Epidermal melanocyte (primary cell): ENCODE measurements around the gene RNASEH1.

Experiments used
- DNase-seq: peaks from one replicate; pipeline ENCODE4 v3.0.0; 2011; ENCODE audit warnings: low spot score; ENCODE audit not compliant: insufficient read length

RNASEH1 gene

DNA sequence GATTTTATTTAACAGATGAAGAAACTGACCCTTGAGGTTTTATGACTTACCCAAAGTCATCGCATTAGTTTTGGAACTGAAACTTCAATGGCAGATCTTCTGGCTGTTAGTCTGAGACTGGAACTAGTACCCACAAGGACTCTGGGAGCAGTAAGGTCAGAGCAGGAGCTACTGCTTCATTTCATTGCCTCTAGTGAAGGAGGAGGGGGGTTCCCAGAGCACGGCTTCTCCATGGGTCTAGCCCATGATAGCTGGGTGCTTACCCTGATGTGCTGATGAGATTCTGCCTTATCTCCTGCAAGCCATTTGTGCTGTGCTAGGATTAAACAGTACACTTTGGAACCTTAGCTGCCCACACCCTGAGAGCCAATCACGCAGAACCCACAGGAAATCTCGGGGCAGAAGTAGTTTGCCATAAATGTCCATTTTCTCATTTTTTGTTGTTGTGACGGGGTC, 5.4 kb upstream of the RNASEH1 start:
- DNase-seq = no peak

DNA sequence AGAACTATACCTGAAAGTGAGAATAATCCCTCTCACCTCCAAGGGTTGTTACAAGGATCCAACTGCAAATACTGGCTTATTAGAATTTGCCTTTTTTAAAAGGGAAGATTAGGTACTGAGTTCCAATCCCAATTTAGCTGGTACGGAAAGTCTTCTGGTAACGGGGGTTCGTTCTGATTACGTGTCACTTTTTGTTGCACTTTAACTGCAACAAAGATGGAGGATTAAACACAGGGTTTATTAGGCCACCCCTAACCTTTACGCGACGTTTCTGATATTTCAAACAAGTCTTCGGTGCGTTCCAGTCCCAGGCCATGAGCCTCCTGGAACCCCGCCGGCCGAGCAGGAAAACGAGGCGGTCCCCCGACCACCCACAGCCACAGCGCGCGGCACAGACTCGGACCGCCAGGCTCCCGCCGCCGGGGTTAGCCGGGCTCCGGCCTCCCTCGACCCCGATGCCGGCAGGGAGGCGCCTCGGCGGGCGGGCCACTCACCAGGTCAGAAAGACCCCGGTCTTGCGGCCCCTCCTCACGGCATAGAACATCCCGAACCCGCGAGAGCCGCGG, 411 bp downstream of the RNASEH1 start:
- no peak for DNase-seq

DNA sequence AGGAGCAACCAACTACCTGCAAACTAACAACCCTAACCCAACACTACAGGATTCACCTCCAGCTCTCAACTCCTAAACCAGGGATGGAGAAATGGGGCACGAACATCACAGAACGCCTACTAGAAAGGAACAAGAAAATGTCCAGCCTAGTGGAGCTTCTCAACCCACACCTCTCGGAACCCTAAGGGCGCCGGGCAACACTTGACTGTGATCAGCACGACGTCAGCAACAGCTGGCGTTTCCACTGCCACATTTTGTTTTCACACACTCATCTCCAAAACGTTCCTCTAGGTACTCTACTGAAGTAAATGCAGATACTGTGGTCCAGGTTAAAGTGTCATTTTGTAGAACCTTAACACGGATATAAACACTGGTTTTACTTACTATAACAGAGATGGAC, 4.2 kb downstream of the RNASEH1 start:
- DNase-seq = no peak

DNA sequence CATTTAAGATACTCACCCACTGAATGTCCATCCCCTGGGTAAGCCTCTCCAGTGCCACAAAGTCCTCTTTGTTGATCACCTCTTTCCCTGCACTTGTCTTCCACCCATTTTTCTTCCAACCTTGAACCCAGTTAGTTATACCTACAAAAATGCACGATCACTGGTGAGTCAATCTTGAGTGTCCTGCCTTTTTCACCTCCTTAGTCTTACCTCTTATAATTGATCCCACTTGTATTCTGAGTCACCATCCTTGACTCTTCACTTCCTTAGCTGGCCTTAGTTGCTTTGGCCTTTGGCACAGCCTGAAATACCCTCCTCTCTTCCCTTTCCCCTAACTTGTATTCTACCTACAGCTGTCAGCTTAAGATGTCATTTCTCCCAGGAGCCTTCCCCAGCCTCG, 10.2 kb downstream of the RNASEH1 start:
- DNase-seq = no peak

DNA sequence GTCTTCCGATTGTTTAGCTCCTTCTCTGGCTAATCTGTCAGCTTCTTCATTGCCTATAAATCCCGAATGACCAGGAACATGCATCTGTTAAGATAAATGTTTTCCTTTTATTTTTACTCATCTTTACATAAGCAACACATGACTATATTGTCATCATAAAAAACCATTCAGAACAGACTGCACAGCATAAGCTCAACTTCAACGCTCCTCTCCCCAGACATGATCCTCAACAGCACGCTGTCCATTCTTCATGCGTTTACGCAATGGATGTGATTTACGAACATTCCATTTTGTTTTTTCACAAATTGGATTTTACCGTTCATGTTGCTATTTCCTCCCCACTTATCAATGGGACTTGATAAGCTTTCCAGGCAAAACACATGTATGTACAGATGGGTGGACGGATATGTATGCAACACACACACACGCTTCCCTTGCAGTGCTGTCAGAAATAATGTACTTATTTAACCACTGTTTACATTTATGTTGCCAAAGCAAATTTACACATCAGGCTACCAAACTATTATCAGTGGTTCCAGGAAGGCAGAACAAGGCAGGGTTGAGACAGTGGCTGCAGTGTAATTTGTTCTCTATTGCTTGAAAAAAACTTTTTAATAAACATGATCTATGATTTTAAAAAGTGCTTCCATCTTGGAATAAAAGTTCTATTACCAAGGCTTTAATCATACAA, 12.2 kb downstream of the RNASEH1 start:
- DNase-seq = no peak

DNA sequence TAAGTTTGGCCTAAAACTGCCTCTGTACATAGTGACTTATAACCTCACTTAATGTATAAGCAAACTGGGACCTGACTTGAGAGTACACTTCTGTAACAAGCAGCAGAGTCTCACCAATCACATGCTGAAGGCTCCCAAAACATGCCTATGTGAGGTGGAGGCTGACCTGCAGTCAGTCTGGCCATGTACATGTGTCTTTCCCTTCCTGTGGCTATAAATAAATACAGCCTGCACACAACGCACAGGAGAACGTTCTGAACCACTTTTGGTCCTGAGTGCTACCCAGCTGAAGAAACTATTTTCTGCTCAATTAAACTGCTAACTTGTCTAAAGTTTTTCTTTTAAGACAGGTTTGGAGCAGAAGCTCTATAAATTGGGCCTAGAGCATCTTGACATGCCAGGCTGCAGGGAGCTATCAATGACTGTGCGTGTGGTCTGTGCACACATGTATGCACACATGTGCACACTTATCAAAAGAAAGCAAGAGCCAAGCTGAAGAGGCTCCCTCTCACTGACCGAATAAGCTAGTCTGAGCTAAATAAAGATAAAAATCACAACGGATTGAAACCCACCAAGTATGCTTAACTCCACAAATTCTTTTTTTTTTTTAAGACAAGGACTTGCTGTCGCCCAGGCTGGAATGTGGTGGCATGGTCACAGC, 15.0 kb downstream of the RNASEH1 start:
- DNase-seq = no peak

DNA sequence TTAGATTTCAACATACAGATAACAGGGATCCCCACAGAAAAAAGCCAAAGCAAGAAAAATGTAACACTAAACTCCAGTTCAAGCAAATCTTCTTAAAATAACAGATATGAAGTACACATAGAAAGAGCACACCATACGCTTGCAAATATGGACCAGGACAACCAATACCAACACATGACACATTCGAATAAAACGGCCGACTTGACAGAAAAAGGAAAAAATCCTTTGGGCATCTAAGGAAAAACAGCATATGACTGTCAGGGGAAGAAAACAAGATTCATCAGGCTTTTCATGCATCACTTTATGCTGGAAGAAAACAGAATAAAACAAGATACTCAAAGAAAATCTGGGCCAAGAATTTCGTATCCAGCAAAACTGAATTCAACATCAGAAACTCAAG, 16.0 kb downstream of the RNASEH1 start:
- DNase-seq = no peak

DNA sequence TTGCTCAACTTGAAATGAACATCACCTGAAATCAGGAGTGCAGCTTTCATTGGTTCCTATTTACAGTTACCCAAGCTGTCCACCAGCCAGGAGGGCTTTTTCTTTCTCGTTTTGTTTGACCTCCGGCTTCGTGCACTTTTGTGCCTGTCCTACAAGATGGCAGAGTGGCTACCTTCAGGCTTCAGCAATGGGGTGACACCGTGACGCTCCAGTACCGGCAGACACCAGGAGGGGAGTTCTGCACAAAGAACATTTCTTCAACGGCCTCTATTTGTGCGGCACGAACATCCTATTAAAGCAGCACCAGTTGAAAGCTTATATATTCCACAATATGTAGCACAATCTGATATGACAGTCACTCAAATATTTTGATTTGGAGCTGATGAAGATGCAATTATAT, 18.3 kb downstream of the RNASEH1 start:
- DNase-seq = no peak

DNA sequence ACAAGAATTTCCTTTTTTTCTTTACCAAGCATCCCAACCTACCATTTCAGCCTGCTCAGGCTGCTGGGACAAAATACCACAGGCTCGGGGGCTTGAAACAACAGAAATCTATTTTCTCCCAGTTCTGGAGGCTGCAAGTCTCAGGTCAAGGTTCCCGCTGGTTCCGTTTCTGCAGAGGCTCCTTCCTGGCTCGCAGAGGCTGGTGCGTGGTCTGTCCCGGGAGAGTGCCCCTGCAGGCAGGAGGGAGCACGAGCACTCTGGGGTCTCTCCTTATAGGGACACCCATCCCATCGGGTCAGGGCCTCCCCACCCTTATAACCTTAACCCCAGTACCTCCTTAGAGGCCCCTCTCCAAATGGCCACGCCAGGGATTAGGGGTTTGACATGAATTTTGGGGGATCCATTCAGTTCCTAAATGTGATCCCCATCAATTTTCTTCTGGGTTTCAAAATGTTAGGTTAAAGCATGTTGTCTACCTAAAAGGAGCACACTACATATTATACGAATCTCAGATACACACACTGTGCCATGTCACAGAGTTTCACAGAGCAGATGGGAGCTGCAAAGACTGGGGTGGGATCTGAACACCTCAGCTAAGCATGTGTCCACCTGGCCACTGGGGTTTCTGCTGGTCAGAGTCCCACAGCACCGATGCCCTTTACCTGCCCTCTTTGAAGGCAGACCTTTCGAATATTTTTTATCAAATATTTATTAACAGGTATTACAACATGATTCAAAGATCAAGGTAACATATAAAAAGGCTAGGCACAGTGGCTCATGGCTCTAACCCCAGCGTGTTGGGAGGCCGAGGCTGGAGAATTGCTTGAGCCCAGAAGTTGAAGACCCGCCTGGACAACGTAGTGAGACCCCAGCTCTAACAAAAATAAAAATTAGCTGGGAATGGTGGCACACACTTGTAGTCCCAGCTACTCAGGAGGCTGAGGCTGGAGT, 21.2 kb downstream of the RNASEH1 start:
- peak; percentile 44 for DNase-seq

DNA sequence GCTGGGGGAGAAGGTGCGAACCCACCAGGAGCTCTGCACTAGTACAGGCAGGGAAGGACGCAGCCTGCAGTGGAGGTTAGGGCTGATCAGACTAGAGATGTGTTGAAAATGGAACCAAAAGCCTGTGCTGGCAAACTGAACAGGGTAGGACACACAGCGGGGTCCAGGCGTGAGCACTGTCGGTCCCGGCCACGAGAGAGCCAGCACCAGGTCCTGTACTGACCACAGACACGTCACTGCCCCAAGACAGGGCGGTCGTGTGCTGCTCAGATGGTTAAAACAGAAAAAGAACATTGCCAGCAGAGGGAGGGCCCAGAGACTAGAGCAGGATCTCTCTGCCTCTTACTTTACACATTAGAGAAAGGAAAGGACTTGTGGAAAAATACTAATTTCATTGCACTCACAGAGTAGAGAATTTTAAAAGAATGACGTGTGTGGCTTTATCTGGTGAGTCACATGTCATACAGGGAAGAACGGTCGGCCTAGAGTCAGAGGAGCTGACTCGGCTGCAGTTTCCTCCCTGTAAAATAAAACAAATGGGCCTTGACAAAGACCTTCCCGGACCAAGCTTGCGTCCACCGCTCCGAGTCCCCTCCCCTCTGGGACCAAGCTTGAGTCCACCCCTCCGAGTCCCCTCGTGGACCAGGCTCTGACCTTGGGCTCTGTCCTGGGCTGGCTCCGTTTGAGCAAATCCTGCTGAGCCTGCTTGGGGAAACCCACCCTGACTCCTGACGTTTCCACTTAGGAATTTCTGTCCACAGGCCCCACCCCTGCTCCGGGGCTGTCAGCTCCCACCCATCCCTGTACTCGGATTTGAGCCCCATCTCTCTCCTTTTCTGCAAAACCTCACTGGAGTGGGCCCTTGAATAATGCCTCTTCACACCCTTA, 22.1 kb downstream of the RNASEH1 start:
- peak; percentile 91 for DNase-seq

DNA sequence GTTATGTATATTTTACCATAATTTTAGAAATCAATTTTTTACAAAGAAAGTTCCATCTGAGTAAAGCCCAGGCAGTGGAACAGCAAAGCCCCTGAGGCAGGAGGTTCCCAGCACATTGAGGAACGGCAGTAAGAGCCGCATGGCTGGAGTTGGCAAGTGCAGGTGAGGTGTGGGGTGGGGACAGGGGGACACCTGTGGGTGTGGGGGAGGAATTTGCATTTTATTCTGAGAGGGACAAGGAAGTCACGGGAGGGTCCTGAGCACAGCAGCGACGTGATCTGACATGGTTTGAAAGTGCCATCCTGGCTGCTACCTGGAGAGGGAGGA, 22.7 kb downstream of the RNASEH1 start:
- no peak for DNase-seq

DNA sequence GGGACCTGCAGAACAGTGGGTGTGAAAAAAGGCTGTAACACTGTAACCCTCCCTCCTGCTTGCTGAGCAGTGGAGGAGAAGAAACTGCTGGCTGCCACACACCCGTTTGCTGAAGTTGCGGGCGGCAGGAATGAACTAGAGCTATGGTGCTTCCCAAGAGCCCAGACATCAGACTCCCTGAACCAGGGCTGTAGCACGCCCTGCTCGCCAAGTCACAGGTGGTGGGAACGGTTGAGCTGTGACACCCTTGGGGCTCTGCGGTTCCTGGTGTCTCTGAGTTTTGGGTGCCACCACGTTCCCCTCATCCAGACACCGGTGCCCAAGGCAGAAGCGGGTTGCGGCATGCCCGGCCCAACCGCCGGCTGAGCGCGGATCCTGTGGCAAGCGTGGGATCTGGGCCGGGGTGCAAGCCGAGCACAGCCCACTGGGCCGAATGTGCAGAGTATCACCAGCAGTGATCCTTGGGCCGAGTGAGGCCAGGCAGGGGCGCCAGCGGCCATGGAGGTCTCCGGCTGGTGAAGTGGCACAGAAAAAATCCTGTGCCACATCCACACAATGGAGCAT, 23.8 kb downstream of the RNASEH1 start:
- DNase-seq = no peak

DNA sequence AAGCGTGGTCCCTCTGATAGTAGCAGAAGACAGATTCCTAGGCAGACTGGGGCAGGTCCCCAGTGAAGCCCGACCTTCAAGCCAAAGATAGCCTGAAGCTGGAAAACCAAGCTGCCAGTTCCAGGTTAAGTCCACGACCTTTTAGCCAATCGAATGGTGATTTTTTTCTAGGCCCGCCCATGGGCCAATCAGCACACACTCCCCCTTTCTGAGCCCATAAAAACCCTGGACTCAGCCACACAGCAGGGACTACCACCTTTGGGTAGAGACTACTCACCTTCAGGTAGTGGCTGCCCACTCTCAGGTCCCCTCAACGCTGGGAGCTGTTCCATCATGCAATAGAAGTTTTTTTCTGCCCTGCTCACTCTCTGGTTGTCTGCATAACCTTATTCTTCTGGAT, 24.3 kb downstream of the RNASEH1 start:
- no peak for DNase-seq

DNA sequence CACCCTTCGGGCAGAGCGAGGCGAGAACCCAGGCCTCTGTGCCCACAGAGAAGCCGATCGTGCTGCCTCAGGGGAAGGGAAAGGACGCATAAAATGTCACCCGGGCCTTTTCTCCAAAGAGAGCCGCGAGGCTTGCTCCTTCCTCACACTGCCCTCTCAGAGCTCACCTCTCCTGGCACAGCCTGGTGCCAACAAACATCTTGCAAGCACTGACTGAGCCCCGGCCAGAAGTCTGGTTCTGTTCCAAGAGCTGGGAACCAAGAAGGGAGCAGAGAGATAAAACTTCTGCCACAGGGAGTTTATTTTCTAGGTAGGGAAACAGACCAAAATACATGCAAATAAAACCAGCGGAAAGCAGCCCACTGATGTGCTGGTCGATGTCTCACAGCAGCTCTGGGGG, 25.2 kb downstream of the RNASEH1 start:
- no peak for DNase-seq

DNA sequence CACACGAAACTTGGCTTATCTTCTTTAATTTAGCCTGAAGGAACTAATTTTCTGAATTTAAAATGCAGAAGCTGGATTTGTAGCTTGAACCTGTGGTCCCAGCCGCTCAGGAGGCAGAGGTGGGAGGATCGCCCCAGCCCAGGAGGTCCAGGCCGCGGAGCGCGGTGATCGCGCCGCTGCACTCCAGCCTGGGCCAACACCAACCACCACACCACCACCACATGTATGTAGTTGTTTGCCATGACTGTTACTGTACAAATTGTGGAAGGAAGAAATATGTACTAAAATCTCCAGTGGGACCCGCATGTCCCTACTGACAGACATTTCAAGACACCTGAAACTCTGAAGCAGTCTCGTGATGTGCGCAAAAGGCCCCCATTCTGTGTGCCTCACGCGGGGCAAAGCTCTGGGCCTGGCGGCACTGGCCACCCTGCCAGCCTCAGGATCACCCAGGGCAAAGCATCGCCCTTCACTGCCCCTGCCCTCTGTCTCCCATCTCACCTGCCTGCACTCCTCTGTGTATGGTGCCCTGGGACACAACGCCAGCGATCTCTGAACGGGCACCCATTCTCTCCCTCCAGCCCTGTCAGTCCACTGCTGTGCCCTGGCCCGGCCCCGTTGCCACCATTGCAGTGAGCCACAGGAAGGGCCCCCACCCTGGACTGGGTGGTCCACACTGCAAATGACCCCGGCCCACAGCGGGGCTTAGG, 28.7 kb downstream of the RNASEH1 start:
- DNase-seq = no peak

DNA sequence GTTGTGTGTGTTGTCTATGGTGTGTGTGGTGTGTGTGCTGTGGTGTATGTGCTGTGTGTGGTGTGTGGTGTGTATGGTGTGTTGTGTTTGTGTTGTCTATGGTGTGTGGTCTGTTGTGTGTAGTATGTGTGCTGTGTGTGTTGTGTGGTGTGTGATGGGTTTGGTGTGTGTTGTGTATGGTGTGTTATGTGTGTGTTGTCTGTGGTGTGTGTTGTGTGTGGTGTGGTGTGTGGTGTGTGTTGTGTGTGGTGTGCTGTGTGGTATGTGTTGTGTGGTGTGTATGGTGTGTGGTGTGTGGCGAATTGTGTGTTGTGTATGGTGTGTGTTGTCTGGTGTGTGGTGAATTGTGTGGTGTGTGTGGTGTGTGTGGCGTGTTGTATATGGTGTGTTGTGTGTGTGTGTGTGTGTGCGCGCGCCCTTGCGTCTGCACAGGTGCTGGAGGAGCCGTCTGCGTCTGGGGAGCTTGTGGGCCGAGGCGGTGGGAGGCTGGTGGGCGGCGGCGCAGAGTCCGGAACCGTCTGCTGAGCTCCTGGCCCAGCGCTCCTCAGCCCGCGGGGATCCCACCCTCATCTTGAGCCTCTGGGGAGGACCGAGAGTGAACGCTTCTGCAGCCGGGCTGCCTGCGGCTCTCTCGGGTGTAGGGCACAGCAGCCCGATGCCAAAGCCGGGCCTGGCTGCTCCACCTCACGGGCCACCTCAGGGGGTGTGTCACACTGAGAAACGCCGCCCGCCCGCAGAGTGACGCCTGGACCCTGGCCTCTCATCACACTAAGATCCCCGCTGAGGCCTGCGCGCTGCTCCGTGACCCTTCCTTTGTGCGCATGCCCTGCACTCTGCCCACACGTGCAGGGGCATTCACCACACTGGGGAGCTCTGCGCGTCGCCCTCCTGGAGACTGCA, 30.0 kb downstream of the RNASEH1 start:
- no peak for DNase-seq

DNA sequence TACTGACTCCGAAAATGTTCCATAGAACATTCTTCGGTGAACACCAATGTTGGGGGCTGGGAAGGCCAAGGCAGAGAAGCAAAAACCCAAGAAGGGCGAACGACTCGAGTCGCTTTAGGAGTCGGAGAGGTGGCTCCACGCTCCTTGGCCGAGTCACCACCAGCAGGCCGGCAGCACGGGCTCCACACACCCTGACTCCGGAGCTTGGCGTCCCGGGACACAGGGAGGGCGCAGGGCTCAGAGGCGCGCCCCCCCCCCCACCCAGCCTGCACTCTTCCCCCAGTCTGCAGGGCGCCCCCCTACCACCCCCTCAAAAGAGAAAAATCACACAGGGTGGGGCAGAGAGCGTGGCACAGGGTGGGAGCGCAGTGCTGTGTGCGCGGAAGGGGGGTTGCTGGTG, 31.3 kb downstream of the RNASEH1 start:
- no peak for DNase-seq

DNA sequence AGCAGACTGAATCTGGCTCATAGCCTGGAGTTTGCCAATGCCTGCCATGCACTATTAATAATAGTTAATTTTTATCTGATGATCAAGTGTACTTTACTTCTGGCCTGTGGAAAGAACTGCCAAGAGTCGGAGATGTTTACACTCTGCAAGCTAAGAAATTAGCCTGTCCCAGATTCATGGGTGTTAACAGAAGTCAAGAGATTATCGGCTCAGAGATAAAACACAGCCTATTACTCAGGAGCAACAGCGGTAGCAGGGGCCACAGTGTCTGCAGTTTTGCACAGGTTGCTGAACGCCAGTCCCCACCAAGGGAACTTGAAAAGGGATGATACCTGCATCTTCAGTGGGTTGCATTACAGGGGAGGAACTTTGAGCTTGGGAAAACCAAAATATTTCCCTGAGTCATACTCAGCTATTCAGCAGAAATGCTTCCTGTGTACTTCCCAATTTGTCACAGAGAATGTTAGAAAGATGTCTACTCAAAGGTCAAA, 34.5 kb downstream of the RNASEH1 start:
- no peak for DNase-seq

DNA sequence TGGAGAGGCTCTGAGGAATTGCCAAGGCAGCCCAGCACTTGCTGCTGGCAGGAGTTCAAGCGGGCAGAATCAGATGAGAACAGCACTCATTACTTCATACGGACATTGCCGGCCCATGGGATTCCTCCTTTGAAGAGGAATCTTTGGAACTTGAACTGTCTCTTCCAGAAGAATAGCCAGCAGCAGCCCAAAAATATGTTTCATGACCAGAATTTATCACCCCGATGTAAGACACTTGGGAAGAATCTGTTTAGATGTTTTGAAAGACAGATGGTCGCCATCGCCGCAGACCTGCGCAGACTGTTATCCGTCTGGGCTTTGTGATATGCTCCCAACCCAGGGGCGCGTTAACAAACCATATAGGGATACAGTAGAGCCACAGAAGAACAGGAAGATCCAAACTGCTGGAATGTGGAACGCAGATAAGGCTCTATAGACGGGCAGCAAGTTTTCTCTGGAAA, 35.1 kb downstream of the RNASEH1 start:
- no peak for DNase-seq
